BE2C (cell line): Measurements from ENCODE around the gene PSMC3.
A peak's percentile ranks its signal among the peaks of the same experiment; 100 is the strongest.

ENCODE experiments used
- DNase-seq: peaks from one replicate; pipeline ENCODE4 v3.0.0-alpha.2; 2020
- H3K27me3 ChIP-seq: fragments of 250-450 bp; sonication (Bioruptor Pico); 2 replicates; pipeline ENCODE4 v1.5.1; 2020; ENCODE audit warnings: mild to moderate bottlenecking
- H3K36me3 ChIP-seq: fragments of 250-450 bp; sonication (Bioruptor Pico); 2 replicates; pipeline ENCODE4 v1.5.1; 2020; ENCODE audit warnings: mild to moderate bottlenecking
- H3K4me1 ChIP-seq: fragments of 250-450 bp; sonication (Bioruptor Pico); 2 replicates; pipeline ENCODE4 v1.5.1; 2020
- H3K4me3 ChIP-seq: 2 replicates; pipeline ENCODE4 v1.5.1; 2011; ENCODE audit warnings: low read depth, low read length
- H3K9me3 ChIP-seq: fragments of 250-450 bp; sonication (Bioruptor Pico); 2 replicates; pipeline ENCODE4 v1.5.1; 2020
- CTCF ChIP-seq: IDR thresholded peaks from 2 replicates; pipeline ENCODE4 v1.5.1; 2012; ENCODE audit warnings: mild to moderate bottlenecking, low read depth, low read length

PSMC3 gene

DNA sequence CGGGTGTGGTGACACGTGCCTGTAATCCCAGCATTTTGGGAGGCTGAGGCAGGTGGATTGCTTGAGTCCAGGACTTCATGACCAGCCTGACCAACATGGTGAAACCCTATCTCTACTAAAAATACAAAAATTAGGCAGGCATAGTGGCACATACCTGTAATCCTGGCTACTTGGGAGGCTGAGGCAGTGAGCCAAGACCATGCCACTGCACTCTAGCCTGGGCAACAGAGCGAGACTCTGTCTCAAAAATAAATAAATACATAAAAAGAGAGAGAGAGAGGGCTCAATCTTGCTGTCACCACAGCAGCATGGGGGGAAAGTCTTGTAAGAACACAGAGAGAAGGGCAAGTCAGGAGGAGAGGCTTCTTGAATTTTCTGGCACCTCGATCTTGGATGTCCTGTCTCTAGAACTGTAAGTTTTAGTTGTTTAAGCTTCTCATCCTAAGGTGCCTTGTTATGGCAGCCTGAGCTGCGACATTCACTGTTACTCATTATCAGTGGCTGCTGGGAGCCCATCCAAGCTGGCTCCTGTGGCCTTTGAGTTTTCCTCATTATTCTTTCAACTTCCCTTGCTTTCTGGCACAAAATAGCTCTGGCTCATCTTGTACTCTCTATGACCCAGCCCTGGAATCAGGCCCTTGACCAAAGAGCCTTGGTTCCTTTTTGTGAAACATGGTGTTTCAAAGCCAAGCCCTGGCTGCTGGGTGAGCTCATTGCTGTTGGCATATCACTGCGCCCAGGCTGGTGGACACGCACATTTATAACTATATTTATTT is 8.0 kb upstream of the PSMC3 start:
- no peak overlapping the region for H3K4me3 ChIP-seq
- no peak for DNase-seq
- H3K9me3 ChIP-seq = no peaks in the 10 kb centered on the region
- TF ChIP-seq CTCF = no peak
- no peaks in the 10 kb centered on the region for H3K36me3 ChIP-seq
- H3K4me1 ChIP-seq = no peaks in the 10 kb centered on the region
- H3K27me3 ChIP-seq = no peaks in the 10 kb centered on the region

GRCh38 chr11:47433157-47433556 is 6.9 kb upstream of the PSMC3 start:
- Histone ChIP-seq H3K36me3 (no peaks in the 10 kb centered on the region), H3K27me3 (no peaks in the 10 kb centered on the region), H3K4me1 (no peaks in the 10 kb centered on the region), H3K4me3 (no peak overlapping the region), H3K9me3 (no peaks in the 10 kb centered on the region)
- no peak for DNase-seq
- no peak for TF ChIP-seq CTCF

DNA sequence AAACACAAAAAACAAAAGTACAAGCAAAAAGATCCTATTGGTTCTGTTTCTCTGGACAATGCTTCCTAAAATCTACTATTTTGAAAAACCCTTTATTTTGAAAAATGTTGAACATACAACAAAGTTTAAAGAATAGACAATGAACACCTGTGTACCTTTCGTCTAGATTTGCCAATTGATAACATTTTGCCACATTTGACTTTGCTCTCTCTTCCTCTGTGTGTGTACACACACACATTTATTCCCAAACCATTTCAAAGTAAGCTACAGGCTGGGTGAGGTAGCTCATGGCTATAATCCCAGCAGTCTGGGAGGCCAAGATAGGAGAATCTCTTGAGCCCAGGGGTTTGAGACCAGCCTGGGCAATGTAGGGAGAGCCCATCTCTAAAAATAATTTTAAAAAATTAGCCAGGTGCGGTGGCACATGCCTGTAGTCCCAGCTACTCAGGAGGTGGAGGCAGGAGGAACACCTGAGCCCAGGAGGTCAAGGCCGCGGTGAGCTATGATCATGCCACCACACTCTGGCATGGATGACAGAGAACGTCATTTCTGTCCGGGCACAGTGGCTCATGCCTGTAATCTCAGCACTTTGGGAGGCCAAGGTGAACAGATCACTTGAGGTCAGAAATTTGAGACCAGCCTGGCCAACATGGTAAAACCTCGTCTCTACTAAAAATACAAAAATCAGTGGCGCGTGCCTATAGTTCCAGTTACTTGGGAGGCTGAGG is 5.3 kb upstream of the PSMC3 start:
- Histone ChIP-seq H3K4me3 (no peak overlapping the region), H3K36me3 (no peaks in the 10 kb centered on the region), H3K27me3 (no peaks in the 10 kb centered on the region), H3K9me3 (no peaks in the 10 kb centered on the region), H3K4me1 (no peaks in the 10 kb centered on the region)
- no peak for TF ChIP-seq CTCF
- DNase-seq = no peak

- no peak overlapping the region for H3K4me3 ChIP-seq
- H3K27me3 ChIP-seq = no peaks in the 10 kb centered on the region
- H3K9me3 ChIP-seq = no peaks in the 10 kb centered on the region
- no peak for TF ChIP-seq CTCF
- no peak for DNase-seq
- no peaks in the 10 kb centered on the region for H3K4me1 ChIP-seq
- H3K36me3 ChIP-seq = no peaks in the 10 kb centered on the region
These were observed 4.3 kb upstream of the PSMC3 start for GRCh38 chr11:47430524-47430923.

- DNase-seq = no peak
- Histone ChIP-seq H3K9me3 (no peaks in the 10 kb centered on the region), H3K27me3 (no peaks in the 10 kb centered on the region), H3K36me3 (peaks cover 29% of the 10 kb centered on the region), H3K4me3 (peak overlapping the region; percentile 88), H3K4me1 (no peaks in the 10 kb centered on the region)
- no peak for TF ChIP-seq CTCF
These were observed 628 bp downstream of the PSMC3 start for GRCh38 chr11:47425611-47426010.
